Stimulated activated CD4-positive, alpha-beta T cell treated with anti-CD3 and anti-CD28 coated beads, TNF-alpha, amount 100 ng/mL, for 4 hours (primary cell): ENCODE results near the gene AMMECR1.

Experiments used
- DNase-seq, 3 experiments: peaks; one replicate each; pipeline ENCODE4 v3.0.0-alpha.2; 2020; ENCODE audit warnings: low read depth in 3 of 3

AMMECR1 gene

DNA sequence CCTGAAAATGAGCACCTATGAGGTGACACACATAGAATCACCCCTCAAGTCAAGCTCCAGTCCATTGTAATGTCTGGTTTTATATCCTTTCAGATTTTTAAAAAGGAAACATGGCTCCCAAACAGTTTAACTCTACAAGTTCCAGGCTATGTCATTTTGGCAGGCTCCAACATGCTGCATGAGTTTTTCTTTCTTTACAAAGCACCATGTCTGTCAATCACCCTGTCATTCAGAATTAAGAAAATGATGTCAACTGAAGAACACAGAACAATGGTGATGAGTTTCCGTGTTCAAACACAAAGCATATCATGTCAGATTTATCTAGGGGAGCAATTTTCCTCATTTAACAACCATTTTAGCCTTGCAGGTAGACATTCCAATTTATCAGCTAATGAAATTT, 106.5 kb downstream of the AMMECR1 start:
- DNase-seq = no peak

DNA sequence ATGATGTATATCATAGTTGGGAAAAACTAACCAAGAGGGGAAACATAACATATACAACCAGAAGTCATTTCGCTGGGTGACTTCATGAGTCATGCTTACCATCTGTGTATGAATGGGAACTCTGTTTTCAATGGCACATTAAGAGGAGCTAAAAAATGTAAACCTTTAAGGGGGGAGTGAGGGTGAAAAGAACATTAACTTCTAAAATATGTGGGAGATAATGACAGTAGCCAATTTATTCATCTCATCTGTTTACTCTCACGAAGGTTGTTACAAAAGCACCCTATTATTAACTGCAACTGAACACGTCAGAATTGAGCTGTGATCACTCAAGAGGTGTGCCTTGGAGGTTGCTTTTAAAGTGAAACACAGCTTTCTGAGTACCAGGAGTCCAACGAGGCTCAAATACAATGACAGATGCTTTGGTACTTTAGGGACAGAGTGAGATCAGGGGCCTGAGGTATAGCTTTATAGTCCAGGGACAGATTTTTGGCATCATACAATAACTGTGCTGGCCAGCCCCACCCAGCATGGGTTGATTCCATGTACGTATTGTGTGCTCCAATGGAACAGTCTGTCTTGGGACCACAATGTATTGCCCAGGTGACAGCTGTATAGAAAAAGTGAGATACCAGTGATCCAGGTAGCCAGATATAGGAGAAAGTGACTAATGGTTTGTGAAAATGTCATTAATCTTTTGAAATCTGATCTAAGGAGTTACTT, 107.3 kb downstream of the AMMECR1 start:
- DNase-seq = no peak

DNA sequence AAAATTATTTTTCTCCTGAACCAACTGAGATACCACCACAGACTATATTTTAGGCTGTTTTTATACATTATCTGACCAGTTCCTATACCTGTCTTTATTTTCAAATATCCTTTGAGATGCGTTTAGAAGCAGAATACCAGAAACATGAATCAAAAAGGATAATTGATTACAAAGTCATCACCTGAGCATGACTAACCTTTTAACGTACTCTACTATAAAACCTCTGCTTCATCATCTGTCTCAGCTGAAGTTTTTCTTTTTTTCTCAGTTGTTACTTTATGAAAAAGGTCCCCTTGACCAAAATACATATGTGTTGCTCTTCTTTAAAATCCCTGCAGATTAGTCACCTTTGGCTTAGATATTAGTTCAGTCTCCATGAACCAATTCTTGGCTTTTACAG, 109.8 kb downstream of the AMMECR1 start:
- no peak for DNase-seq

DNA sequence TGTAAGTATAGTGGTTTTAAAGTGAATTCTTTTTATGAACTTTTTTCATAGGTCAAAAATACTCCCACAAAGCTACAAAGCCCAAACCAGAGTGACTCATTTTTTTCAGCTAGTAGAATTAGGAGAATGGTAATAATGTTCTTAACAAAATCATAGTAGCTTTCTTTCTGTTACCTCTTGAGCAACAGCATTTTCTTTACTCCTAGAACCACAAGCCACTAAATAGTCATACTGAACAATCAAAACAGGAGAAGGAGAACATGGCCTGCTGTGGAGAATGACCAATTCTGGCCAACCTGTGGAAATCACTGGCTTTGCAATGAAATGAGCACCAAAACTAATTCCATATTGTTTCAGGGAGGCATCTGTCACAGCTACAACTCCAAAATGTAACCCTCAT, 112.9 kb downstream of the AMMECR1 start:
- DNase-seq = no peak

DNA sequence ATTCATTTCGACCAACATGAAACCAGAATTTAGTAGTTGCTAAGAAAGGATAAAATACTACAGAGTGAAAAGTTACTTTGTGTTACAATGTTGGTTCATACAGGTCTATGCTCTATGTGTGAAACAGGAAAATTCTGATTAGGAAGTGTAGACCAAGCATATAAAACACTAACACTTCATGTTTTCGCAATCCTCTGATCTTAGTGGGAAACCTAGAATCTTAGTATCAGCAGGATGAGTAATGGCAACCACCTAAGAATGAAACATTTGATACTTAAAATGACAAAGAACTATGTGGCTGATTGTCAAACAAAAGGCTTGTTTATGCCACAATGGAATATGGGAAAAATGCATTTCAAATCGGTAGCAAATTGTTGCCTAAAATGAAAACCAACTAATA, 116.1 kb downstream of the AMMECR1 start:
- no peak for DNase-seq

DNA sequence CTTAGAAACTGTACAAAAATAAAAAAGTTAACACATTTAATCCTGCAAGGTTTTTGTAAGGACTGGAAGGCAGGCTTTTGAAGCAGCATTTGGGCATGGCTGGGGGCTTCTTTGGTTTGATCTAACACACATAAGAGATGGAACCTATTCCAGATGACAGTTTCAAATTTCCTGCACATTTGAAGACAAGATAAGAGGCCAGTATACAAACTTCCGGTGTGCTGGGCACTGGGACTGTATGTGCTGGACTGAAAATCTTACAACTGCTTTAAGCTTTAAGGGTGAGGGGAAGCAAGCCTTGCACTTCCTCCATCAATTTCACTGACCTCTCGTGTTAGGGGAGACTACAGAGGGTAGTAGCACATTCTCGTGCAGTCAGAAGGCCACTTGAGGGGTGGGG, 122.9 kb downstream of the AMMECR1 start:
- DNase-seq = no peak

DNA sequence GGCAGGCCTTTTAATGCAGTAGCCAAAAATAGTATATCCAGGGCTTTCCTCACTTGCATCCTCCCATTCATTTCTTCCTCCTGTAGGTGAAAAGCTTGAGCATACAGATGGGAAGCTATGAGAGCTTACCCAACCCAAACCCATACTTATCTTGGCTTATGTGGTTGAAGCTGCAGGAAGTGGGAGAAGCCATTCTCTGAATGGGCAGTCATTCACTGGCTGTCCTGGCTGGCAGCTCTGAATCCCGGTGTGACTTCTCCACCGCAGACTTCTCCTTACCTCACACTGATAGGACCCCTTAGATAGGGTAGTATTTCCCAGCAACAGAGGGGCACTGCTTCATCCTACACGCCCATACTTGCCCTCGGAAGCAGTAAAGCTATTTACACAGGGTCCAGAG, 125.4 kb downstream of the AMMECR1 start:
- DNase-seq = no peak

DNA sequence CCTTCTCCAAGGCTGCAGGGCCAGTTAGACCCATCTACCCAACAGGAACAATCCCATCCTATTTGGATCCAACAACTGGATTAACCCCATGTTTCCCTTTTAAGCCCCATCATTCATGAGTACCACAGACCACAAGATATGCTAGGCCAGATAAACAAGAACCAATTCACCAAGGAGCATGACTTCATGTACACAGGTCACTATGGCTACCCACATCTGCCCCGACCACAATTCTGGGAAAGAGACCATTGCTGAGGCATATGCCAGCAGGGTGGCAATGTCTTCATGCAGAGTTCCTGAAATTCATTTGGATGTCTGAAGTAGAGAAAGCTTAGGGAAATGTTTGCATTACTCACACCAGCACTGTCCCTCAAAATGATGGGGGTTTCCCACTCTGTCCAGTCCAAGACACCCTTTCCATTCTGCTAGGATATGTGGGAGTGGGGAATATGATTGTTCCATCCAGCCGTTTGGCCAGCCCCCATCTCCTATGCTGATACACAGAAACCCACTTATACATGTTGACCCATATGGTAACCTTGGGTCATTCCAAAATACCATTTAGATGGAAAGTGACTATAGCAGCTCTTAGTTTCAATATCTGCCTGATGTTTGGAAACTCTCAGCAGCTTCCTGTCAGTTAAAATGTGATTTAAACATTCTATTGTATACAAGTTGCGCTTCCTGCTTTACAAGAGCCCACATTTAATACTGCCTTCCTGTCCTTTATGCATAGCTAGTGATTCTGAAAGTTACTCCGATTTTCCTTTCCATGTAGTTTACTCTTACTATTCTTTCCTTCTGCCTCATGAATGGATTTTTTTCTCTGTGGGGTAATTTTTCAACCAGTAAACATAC, 129.0 kb downstream of the AMMECR1 start:
- no peak for DNase-seq

DNA sequence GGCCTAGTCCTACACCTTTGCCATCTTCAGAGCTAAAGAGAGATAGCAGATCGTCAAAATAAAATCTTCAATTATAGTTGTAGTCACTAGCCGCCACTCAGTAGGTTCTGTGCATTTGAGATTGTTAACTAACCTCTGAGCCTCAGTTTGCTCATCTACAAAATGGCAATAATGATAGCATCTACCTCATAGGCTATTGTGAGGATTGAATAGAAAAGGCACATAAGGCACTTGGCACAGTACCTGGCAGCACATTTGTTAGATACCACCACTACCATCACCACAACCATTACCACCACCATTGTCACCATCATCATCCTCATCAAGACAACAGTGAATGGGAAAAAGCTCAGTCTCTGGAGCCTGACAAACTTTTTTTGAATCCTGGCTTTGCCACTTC, 134.6 kb downstream of the AMMECR1 start:
- DNase-seq = no peak

DNA sequence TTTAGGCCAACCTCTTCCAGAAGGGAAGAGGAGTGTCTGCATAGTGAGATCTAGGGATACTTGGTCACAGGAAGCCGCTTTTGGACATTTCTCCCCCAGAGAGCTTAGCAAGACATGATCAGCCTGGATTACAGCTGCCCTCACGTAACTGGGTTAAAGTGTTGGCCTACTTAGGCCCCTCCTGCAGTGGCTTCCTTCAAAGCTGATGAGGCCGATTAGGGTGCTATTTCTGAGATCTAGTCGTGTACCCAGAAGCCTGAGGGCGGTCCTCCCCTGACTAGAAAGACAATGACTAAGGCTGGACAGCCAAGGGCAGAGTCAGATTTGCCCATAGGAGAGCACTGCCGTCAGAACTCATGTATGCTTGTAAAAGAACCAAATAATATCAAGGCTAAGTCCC, 135.0 kb downstream of the AMMECR1 start:
- DNase-seq = no peak

DNA sequence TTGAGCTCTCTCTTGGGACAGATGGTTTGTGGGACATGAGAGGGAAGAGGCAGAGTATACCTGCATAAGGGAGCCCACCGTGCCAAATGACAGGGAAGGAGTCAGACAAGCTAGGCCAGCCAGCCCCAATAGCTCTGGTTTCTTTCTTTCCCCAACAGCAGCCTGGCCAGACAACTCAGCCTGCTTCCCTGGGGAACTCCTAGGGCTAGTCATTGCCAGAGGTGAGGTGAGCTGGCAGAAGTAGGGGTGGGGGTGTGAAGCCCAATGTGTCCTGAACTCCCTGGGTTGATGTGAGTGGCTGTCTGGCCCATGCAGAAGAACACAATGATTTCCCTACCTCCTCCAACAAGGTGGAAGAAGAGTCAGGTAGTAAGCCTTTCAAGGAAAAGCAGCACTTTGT, 135.5 kb downstream of the AMMECR1 start:
- DNase-seq = no peak

DNA sequence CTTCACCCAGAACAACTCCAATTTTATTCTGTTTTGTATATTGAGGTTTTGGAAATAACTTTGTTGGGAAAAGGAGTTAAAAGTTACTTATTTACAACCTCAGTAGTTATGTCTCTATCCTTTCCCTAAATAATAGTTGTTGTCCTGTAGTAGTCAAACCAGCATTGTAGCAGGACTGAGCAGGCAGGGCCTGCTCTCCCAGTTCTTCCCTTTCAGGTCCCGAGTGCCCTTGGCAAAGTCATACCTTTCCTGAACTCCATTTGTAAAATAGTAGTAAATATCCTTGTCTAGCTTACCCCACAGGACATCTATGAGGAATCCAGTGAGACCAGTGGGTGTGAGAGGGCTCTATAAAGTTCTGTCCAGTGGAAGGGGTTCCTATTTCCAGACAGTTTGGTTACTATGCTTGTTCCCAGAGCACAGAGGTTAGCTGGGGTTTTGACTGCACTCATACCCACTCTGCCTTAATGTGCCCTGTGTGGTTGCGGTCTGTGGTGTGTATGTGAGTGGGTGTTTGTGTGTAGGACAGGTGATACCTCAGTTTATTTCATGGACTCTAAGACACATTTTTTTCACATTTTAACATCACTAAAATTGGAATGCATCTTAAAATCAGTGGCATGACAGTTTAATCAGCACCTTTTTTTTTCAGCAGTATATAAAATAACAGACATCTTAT, 136.3 kb downstream of the AMMECR1 start:
- DNase-seq = no peak

DNA sequence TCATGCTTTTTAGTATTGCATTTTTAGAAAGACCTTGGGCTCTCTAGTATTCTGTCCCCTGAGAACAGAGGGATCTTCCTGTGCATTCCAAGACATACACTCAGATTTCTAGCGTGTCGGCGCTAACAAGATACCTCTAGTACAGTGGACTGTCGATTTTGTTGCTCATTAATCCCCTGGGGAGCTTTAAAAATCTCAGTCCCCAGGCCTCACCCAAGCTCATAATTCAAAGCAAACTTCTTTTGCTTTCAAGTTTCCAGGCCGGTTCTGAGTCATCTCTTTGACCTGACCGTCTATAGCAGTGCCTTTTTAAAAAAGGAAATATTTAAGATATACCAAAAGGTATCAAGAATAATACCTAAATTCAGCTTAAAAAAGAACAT, 137.0 kb downstream of the AMMECR1 start:
- no peak for DNase-seq

DNA sequence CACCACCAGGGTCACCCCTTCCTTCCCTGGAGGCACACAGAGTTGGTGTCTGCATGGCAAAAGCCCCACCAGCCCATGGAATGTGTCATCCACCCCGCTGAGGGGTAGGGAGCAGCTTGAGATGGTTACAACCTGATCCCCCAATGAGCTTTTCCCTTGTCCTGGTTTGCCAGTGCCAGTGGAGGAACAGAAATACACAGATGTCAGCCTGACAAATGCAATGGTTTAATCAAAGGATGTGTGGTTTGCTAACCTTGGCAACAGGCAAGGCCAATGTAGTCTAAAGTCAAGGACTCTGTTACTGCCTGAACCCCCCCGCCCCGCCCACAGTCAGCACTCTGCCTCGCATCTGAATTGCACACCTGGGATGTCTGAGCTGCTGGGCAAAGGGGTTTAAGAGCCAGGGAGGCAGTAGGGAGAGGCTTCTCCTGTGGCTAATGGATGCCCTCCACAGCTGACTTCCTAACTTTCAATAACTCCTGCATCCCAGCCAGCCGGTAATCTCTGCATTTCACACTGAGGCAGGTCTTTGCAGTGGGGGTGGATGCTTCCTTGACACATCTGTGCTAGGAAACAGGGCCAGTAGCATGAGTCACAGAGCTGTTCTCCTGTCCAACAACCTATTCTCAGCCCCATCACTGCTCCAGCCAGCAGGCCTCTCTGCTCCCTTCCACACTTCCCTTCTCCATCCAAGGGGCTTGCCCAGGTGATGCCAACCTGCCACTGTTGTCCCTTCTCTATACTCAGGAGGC, 137.5 kb downstream of the AMMECR1 start:
- DNase-seq = no peak

DNA sequence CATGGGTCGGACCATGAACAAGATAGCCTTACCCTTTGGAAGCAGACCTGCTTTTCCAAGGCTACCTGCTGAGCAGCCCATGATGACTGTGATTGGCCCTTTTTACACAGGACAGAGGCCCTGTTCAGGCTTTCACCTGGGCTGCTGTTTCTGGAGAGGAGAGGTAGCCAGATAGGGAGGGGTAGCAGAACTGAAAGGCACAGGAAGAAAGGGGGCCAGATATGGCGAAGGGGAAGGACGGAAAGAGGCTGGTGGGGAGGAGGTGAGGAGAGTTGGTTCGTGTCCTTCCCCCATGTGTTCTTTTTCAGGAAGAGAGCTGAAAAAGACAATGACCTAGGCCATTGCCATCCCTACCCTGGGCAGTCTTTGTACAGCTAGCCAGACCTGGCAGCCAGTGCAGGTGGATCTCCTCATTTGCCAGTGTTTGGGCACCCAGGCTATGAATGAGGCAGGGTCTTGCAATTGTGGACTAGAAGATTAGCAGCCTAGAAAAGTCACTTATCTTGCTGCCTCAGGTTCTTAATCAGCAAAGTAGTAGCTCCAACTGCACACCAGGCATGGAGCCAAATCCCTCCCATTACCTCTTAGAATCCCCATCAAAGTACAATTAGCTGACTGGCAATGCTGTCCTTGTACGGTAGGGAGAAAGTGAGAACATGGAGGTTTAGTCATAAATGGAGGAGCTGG, 139.6 kb downstream of the AMMECR1 start:
- no peak for DNase-seq

DNA sequence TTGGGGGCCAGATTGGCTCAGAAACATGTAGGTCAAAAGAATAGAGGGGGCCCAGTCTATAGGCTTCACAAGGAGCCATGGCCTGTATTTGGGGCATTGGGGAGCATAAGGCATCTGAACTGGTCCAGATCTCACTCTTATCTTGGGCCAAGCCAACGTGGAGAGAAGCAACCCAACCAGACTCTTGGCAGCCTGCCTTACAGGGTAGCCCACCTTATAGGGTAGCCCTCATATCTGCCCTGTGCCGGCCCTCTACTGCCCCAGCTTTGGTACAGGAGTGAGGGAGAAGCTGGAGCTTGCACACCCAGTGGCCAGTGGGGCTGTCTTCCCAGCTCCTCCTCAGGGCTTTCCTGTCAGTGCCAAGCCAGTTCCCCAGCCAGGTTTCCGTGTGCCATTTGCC, 142.2 kb downstream of the AMMECR1 start:
- no peak for DNase-seq

DNA sequence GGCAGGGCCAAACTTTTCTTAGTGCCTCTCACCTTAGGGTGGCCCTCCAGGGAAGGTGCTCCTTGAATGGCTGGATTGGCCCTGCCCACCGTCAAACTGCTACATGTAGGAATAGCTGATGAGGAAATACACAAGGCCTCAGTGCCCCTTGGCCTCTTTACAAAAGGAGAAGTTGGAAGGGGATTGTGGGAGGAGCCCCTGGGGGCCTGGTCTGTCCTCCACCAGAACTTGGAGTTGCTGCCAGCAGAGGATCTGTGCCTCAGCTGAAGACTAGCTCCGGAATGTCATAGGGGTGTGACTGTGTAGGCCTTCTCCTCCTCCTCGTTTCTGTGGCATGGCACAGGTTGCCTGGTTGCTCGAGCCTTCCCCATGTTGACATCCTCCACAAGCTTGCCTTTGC, 142.7 kb downstream of the AMMECR1 start:
- DNase-seq = no peak

DNA sequence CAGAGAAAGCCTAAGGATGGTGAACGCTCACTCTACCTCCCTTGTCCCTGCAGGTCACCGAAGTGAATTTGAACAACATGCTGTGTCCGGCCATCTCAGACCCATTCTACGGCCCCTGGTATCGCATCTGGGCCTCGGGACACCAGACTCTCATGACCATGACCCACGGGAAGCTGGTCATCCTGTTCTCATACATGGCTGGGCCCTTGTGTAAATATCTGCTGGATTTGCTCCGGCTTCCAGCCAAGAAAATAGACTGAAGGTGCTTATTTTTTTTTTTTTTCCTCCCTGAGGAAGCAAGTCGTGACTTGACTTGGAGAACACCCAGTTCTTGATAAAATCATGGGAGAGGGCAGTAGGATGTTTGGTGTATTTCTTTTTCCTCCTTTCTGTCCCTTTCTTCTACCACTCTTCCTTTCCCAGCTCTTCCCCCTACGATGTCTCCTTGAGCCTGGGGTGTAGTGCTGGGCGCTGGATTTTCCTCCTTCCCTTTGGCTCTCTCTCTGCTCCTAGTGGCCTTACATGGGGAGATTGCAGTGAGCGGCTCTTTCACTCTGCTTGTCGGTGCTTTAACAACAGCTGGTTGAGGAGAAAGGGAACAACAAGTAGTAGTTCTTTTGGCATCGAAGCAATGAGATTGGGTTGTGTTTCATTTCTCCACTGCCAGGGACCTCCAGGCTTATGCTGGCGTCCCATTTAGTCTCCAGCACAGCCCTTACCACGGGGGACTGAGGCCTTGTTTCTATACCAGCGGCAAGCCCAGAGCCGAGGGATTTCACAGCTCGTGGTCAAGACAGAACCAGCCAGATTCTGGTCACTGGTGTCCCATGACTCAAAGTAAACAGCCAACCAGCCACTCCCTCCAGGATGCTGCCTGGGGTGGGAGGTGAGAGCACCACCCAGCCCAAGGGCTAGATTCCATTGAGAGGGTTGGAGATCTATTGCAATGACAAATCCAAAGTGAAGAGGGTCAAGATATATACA, 144.4 kb downstream of the AMMECR1 start:
- DNase-seq = no peak

DNA sequence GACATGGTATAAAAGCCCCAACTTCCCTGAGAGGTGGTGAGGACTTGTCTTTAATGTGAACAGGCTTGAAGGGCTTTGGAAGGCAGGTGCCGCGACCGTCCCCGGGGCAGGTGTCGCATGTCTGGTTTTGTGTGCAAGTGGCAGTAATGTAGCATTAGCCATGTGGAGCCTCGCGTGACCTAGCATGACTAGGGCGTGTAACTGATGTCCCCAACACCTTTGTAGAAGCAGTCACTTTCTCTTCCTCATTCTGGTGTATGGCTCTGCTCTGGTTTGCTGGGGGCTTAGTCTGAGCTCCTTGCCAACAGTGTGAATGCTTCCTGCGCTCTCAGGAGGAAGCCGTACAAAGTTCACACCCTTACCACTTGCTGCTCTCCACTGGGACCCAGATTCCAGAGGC, 145.7 kb downstream of the AMMECR1 start:
- DNase-seq = no peak

DNA sequence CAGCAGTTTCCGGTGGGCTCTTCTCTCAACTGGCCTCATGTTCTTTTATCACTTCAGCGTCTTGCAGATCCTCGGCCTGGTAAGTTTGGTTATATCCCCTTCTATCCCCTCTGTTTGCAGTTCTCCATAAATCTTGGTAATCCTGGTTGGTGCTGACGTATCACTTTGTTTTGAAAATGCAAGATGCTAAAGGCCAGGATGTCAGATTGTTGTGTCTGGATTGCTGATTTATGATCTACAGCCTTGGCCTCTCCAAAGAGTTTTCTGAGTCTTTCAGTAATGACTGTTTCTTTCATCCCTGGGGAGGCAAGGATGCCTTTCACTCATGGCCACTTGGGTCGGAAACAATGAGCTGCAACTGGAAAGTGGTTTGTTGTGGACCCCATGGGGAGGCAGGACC, 146.4 kb downstream of the AMMECR1 start:
- no peak for DNase-seq
